HEK293 (cell line): Measurements from ENCODE around the gene PPP1R12C.

Experiments used
- AEBP2 ChIP-seq: fragments of 450-650 bp; formaldehyde crosslinking; IDR thresholded peaks from 2 replicates; pipeline ENCODE4 v1.5.1; 2016; ENCODE audit warnings: missing biosample characterization, missing genetic modification characterization, borderline replicate concordance
- GFI1B ChIP-seq: fragments of 450-650 bp; formaldehyde crosslinking; IDR thresholded peaks from 2 replicates; pipeline ENCODE4 v1.5.1; 2016; ENCODE audit warnings: missing biosample characterization, missing genetic modification characterization
- GLI4 ChIP-seq: fragments of 450-650 bp; formaldehyde crosslinking; IDR thresholded peaks from 2 replicates; pipeline ENCODE4 v1.5.1; 2016; ENCODE audit warnings: missing biosample characterization, missing genetic modification characterization
- REPIN1 ChIP-seq: fragments of 450-650 bp; formaldehyde crosslinking; IDR thresholded peaks from 2 replicates; pipeline ENCODE4 v1.5.1; 2017; ENCODE audit warnings: missing biosample characterization, missing genetic modification characterization, low read depth
- SP3 ChIP-seq: fragments of 450-650 bp; formaldehyde crosslinking; IDR thresholded peaks from 2 replicates; pipeline ENCODE4 v1.5.1; 2016; ENCODE audit warnings: missing biosample characterization, missing genetic modification characterization
- ZBTB11 ChIP-seq: fragments of 450-650 bp; formaldehyde crosslinking; conservative IDR thresholded peaks from 2 replicates; pipeline ENCODE4 v1.5.1; 2016; ENCODE audit warnings: low read depth, missing biosample characterization, missing genetic modification characterization
- ZBTB21 ChIP-seq: fragments of 450-650 bp; formaldehyde crosslinking; IDR thresholded peaks from 2 replicates; pipeline ENCODE4 v1.5.1; 2017; ENCODE audit warnings: missing biosample characterization, missing genetic modification characterization
- ZBTB49 ChIP-seq: fragments of 450-650 bp; formaldehyde crosslinking; IDR thresholded peaks from 2 replicates; pipeline ENCODE4 v1.5.1; 2016; ENCODE audit warnings: missing biosample characterization, missing genetic modification characterization, low read depth
- ZFP41 ChIP-seq: fragments of 450-650 bp; formaldehyde crosslinking; IDR thresholded peaks from 2 replicates; pipeline ENCODE4 v1.5.1; 2016; ENCODE audit warnings: missing biosample characterization, missing genetic modification characterization, borderline replicate concordance
- ZIC2 ChIP-seq: fragments of 450-650 bp; formaldehyde crosslinking; IDR thresholded peaks from 2 replicates; pipeline ENCODE4 v1.5.1; 2016; ENCODE audit warnings: missing biosample characterization, missing genetic modification characterization
- ZNF138 ChIP-seq: fragments of 450-650 bp; formaldehyde crosslinking; IDR thresholded peaks from 2 replicates; pipeline ENCODE4 v1.5.1; 2016; ENCODE audit warnings: missing biosample characterization, missing genetic modification characterization, borderline replicate concordance
- ZNF140 ChIP-seq: fragments of 450-650 bp; formaldehyde crosslinking; IDR thresholded peaks from 2 replicates; pipeline ENCODE4 v1.5.1; 2016; ENCODE audit warnings: missing biosample characterization, missing genetic modification characterization
- ZNF146 ChIP-seq: fragments of 450-650 bp; formaldehyde crosslinking; IDR thresholded peaks from 2 replicates; pipeline ENCODE4 v1.5.1; 2016; ENCODE audit warnings: missing biosample characterization, missing genetic modification characterization
- ZNF174 ChIP-seq: fragments of 450-650 bp; formaldehyde crosslinking; IDR thresholded peaks from 2 replicates; pipeline ENCODE4 v1.5.0; 2017; ENCODE audit warnings: missing biosample characterization, mild to moderate bottlenecking, missing genetic modification characterization
- ZNF221 ChIP-seq: fragments of 450-650 bp; formaldehyde crosslinking; IDR thresholded peaks from 2 replicates; pipeline ENCODE4 v1.5.1; 2017; ENCODE audit warnings: missing biosample characterization, missing genetic modification characterization, borderline replicate concordance
- ZNF24 ChIP-seq: fragments of 450-650 bp; formaldehyde crosslinking; IDR thresholded peaks from 2 replicates; pipeline ENCODE4 v1.5.1; 2016; ENCODE audit warnings: missing biosample characterization, missing genetic modification characterization
- ZNF248 ChIP-seq: fragments of 450-650 bp; formaldehyde crosslinking; IDR thresholded peaks from 2 replicates; pipeline ENCODE4 v1.5.1; 2017; ENCODE audit warnings: missing biosample characterization, missing genetic modification characterization
- ZNF274 ChIP-seq, 2 experiments: fragments of 200-500 bp in 1 of 2; fragments of 450-650 bp in 1 of 2; sonication (Bioruptor generic) in 1 of 2; formaldehyde crosslinking in 1 of 2; IDR thresholded peaks; 2 replicates each; pipeline versions ENCODE4 v1.5.1 to v1.6.1; 2014 to 2016; ENCODE audit warnings: borderline replicate concordance in 1 of 2, inconsistent platforms in 1 of 2, low read length in 1 of 2, missing biosample characterization in 1 of 2, missing genetic modification characterization in 1 of 2
- ZNF292 ChIP-seq: fragments of 450-650 bp; formaldehyde crosslinking; IDR thresholded peaks from 2 replicates; pipeline ENCODE4 v1.5.1; 2016; ENCODE audit warnings: low read depth, missing biosample characterization, missing genetic modification characterization, borderline replicate concordance
- ZNF302 ChIP-seq: fragments of 450-650 bp; formaldehyde crosslinking; IDR thresholded peaks from 2 replicates; pipeline ENCODE4 v1.5.1; 2016; ENCODE audit warnings: missing biosample characterization, missing genetic modification characterization, low read depth
- ZNF311 ChIP-seq: fragments of 450-650 bp; formaldehyde crosslinking; IDR thresholded peaks from 2 replicates; pipeline ENCODE4 v1.5.1; 2017; ENCODE audit warnings: missing biosample characterization, missing genetic modification characterization, borderline replicate concordance
- ZNF335 ChIP-seq: fragments of 450-650 bp; formaldehyde crosslinking; conservative IDR thresholded peaks from 2 replicates; pipeline ENCODE4 v1.5.1; 2016; ENCODE audit warnings: missing biosample characterization, missing genetic modification characterization
- ZNF37A ChIP-seq: fragments of 450-650 bp; IDR thresholded peaks from 2 replicates; pipeline ENCODE4 v1.5.1; 2018; ENCODE audit warnings: missing biosample characterization, missing genetic modification characterization
- ZNF394 ChIP-seq: fragments of 450-650 bp; formaldehyde crosslinking; IDR thresholded peaks from 2 replicates; pipeline ENCODE4 v1.5.1; 2016; ENCODE audit warnings: missing biosample characterization, missing genetic modification characterization, mild to moderate bottlenecking, moderate library complexity, borderline replicate concordance
- ZNF426 ChIP-seq: fragments of 450-650 bp; formaldehyde crosslinking; IDR thresholded peaks from 2 replicates; pipeline ENCODE4 v1.5.1; 2017; ENCODE audit warnings: missing biosample characterization, missing genetic modification characterization, mild to moderate bottlenecking, inconsistent platforms, moderate library complexity
- ZNF510 ChIP-seq: fragments of 450-650 bp; formaldehyde crosslinking; IDR thresholded peaks from 2 replicates; pipeline ENCODE4 v1.5.1; 2018; ENCODE audit warnings: mild to moderate bottlenecking, missing genetic modification characterization, missing biosample characterization; ENCODE audit not compliant: insufficient replicate concordance
- ZNF544 ChIP-seq: fragments of 450-650 bp; formaldehyde crosslinking; IDR thresholded peaks from 2 replicates; pipeline ENCODE4 v1.5.0; 2017; ENCODE audit warnings: missing biosample characterization, missing genetic modification characterization
- ZNF549 ChIP-seq: fragments of 450-650 bp; IDR thresholded peaks from 2 replicates; pipeline ENCODE4 v1.5.1; 2018; ENCODE audit warnings: missing biosample characterization, missing genetic modification characterization, mild to moderate bottlenecking, inconsistent platforms, moderate library complexity
- ZNF571 ChIP-seq: fragments of 450-650 bp; formaldehyde crosslinking; IDR thresholded peaks from 2 replicates; pipeline ENCODE4 v1.5.0; 2017; ENCODE audit warnings: missing biosample characterization, missing genetic modification characterization
- ZNF658 ChIP-seq: fragments of 450-650 bp; formaldehyde crosslinking; IDR thresholded peaks from 2 replicates; pipeline ENCODE4; 2016; ENCODE audit warnings: missing biosample characterization, missing genetic modification characterization
- ZNF785 ChIP-seq: fragments of 450-650 bp; formaldehyde crosslinking; IDR thresholded peaks from 2 replicates; pipeline ENCODE4 v1.5.1; 2016; ENCODE audit warnings: missing biosample characterization, missing genetic modification characterization
- ZNF792 ChIP-seq: fragments of 450-650 bp; formaldehyde crosslinking; IDR thresholded peaks from 2 replicates; pipeline ENCODE4 v1.5.1; 2016; ENCODE audit warnings: missing biosample characterization, missing genetic modification characterization

The PPP1R12C gene

GRCh38 chr19:55117663-55118391 lies 390 bp upstream of the PPP1R12C start (continued):
- TF ChIP-seq AEBP2 (tag by site-specific recombination) (no peak), ZNF510 (tag by site-specific recombination) (no peak), ZNF174 (tag by site-specific recombination) (no peak), ZBTB21 (tag by site-specific recombination) (peak; percentile 48; the same call in 1 of the 2 replicates), ZNF394 (tag by site-specific recombination) (peak; percentile 84; the same call in 1 of the 2 replicates), ZNF274 (IDR thresholded peaks at IDR 0.05; ENCODE audit: low read length) (no peak), ZNF274 (tag by site-specific recombination; IDR thresholded peaks at IDR 0.05; ENCODE audit: borderline replicate concordance) (no peak), ZNF138 (tag by site-specific recombination) (no peak), ZNF426 (tag by site-specific recombination) (no peak), GLI4 (0 out of 2 replicates have a peak, but pooled peaks have one; percentile 38), ZNF792 (tag by site-specific recombination) (peak; percentile 74; the same call in 1 of the 2 replicates), ZFP41 (tag by site-specific recombination) (no peak), ZNF311 (tag by site-specific recombination) (no peak), ZNF140 (tag by site-specific recombination) (peak; percentile 94; the same call in 1 of the 2 replicates), REPIN1 (no peak), ZNF37A (tag by site-specific recombination) (no peak), ZNF24 (no peak), ZNF549 (no peak), ZNF571 (tag by site-specific recombination) (no peak), ZNF146 (no peak), ZBTB49 (tag by site-specific recombination) (no peak), ZNF221 (no peak), ZNF658 (no peak), ZNF292 (tag by site-specific recombination) (no peak), GFI1B (tag by site-specific recombination) (no peak), ZBTB11 (tag by site-specific recombination) (peak; percentile 86), SP3 (tag by site-specific recombination) (peak; percentile 83), ZNF335 (tag by site-specific recombination) (peak; percentile 99), ZNF785 (peak; percentile 77; the same call in 1 of the 2 replicates), ZNF248 (tag by site-specific recombination) (no peak), ZIC2 (tag by site-specific recombination) (no peak; the same call in 1 of the 2 replicates), ZNF544 (tag by site-specific recombination) (no peak), ZNF302 (tag by site-specific recombination) (no peak)
